ENCODE measurements around the gene CCDC188. TPM values are rescaled to one million over a fixed set of nuclear protein-coding genes. Genes with fewer than 3 reads are reported as not detected.

Gene CCDC188
- polyA plus RNA-seq, 1 donor from 2014 or later, result not detected

GRCh38 chr22:20185750-20186149, 34.9 kb upstream of the CCDC188 start:
- no peak for TF ChIP-seq EP300 (conservative IDR thresholded peaks at IDR 0.05; ENCODE audit: poor library complexity, severe bottlenecking)
- H3K9me3 ChIP-seq (ENCODE audit: low read length), result no peaks in the 10 kb centered on the region

DNA sequence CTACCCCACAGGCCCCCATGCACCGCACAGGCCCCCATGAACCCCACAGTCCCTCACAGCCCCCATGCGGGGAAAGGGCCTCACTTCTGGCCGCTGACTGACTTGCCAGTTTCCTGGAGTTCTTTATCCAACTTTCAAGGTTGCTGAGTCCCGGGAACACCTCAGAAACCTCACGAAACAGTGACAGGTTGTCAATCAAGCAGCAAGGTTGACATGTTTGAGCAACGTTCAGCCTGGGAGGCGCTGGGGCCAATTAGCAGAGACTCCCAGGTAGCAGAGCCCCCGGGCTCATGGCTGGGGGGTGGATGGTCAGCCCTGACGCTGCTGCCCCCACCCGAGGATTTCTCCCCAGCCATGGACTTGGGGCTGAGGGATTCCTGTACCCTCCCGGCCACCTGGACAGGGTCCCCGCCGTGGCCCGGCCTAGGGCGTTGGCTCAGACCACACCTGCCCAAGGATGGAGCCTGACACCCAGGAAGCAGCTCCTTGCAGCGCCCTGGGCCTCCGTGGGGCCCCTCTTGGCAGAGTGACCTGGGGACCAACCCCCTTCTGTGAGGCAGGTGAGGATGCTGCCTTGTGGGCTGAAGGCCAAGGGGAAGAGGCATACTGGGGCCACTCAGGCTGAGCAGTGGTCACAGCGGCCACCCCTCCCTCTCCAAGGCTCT, 33.8 kb upstream of the CCDC188 start:
- Histone ChIP-seq H3K79me2 (replicated peaks; ENCODE audit: insufficient read depth, low read length) (no peaks in the 10 kb centered on the region), H3F3A (ENCODE audit: insufficient read depth, low read length, poor library complexity, severe bottlenecking) (no peaks in the 10 kb centered on the region)

More at GRCh38 chr22:20185750-20186149, 34.9 kb upstream of the CCDC188 start:
- Histone ChIP-seq H3K4me2 (ENCODE audit: low read length) (no peak overlapping the region), H3K27me3 (ENCODE audit: insufficient read depth, low read depth, low read length) (no peaks in the 10 kb centered on the region), H3F3A (ENCODE audit: insufficient read depth, low read length, poor library complexity, severe bottlenecking) (no peaks in the 10 kb centered on the region), H2AFZ (ENCODE audit: low read depth, low read length) (no peak overlapping the region), H4K20me1 (ENCODE audit: insufficient read depth) (no peaks in the 10 kb centered on the region), H3K79me2 (replicated peaks; ENCODE audit: insufficient read depth, low read length) (no peaks in the 10 kb centered on the region), H3K9me2 (ENCODE audit: insufficient read depth, low read length) (no peaks in the 10 kb centered on the region), H3K9ac (ENCODE audit: low read length) (no peak overlapping the region), H3K27ac (ENCODE audit: low read length) (no peak overlapping the region), H3K4me3 (ENCODE audit: low read length) (no peak overlapping the region), H3K36me3 (ENCODE audit: insufficient read depth, low read length) (no peaks in the 10 kb centered on the region)

GRCh38 chr22:20183823-20184222, 33.0 kb upstream of the CCDC188 start:
- Histone ChIP-seq H3F3A (ENCODE audit: insufficient read depth, low read length, poor library complexity, severe bottlenecking) (no peaks in the 10 kb centered on the region), H3K27me3 (ENCODE audit: insufficient read depth, low read depth, low read length) (no peaks in the 10 kb centered on the region), H3K9me3 (ENCODE audit: low read length) (no peaks in the 10 kb centered on the region), H3K9me2 (ENCODE audit: insufficient read depth, low read length) (no peaks in the 10 kb centered on the region), H3K4me2 (ENCODE audit: low read length) (no peak overlapping the region), H2AFZ (ENCODE audit: low read depth, low read length) (no peak overlapping the region), H3K27ac (ENCODE audit: low read length) (no peak overlapping the region), H3K4me3 (ENCODE audit: low read length) (no peak overlapping the region), H3K9ac (ENCODE audit: low read length) (no peak overlapping the region), H3K79me2 (replicated peaks; ENCODE audit: insufficient read depth, low read length) (no peaks in the 10 kb centered on the region), H3K36me3 (ENCODE audit: insufficient read depth, low read length) (no peaks in the 10 kb centered on the region), H4K20me1 (ENCODE audit: insufficient read depth) (no peaks in the 10 kb centered on the region)
- TF ChIP-seq RAD21 (conservative IDR thresholded peaks at IDR 0.05) (no peak), TAF1 (IDR thresholded peaks at IDR 0.05; ENCODE audit: low read depth) (no peak), EP300 (conservative IDR thresholded peaks at IDR 0.05; ENCODE audit: poor library complexity, severe bottlenecking) (no peak), POLR2AphosphoS5 (IDR thresholded peaks at IDR 0.05) (no peak), MXI1 (conservative IDR thresholded peaks at IDR 0.05; ENCODE audit: poor library complexity, severe bottlenecking) (no peak), EZH2 (IDR thresholded peaks at IDR 0.05; ENCODE audit: borderline replicate concordance, insufficient read depth, low read length, poor library complexity, severe bottlenecking) (no peak), SMC3 (conservative IDR thresholded peaks at IDR 0.05; ENCODE audit: poor library complexity) (no peak)
- TF ChIP-seq, protein P1, sequence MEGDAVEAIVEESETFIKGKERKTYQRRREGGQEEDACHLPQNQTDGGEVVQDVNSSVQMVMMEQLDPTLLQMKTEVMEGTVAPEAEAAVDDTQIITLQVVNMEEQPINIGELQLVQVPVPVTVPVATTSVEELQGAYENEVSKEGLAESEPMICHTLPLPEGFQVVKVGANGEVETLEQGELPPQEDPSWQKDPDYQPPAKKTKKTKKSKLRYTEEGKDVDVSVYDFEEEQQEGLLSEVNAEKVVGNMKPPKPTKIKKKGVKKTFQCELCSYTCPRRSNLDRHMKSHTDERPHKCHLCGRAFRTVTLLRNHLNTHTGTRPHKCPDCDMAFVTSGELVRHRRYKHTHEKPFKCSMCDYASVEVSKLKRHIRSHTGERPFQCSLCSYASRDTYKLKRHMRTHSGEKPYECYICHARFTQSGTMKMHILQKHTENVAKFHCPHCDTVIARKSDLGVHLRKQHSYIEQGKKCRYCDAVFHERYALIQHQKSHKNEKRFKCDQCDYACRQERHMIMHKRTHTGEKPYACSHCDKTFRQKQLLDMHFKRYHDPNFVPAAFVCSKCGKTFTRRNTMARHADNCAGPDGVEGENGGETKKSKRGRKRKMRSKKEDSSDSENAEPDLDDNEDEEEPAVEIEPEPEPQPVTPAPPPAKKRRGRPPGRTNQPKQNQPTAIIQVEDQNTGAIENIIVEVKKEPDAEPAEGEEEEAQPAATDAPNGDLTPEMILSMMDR (IDR thresholded peaks at IDR 0.05; ENCODE audit: poor library complexity, severe bottlenecking), result no peak
- TF ChIP-seq, protein P2, sequence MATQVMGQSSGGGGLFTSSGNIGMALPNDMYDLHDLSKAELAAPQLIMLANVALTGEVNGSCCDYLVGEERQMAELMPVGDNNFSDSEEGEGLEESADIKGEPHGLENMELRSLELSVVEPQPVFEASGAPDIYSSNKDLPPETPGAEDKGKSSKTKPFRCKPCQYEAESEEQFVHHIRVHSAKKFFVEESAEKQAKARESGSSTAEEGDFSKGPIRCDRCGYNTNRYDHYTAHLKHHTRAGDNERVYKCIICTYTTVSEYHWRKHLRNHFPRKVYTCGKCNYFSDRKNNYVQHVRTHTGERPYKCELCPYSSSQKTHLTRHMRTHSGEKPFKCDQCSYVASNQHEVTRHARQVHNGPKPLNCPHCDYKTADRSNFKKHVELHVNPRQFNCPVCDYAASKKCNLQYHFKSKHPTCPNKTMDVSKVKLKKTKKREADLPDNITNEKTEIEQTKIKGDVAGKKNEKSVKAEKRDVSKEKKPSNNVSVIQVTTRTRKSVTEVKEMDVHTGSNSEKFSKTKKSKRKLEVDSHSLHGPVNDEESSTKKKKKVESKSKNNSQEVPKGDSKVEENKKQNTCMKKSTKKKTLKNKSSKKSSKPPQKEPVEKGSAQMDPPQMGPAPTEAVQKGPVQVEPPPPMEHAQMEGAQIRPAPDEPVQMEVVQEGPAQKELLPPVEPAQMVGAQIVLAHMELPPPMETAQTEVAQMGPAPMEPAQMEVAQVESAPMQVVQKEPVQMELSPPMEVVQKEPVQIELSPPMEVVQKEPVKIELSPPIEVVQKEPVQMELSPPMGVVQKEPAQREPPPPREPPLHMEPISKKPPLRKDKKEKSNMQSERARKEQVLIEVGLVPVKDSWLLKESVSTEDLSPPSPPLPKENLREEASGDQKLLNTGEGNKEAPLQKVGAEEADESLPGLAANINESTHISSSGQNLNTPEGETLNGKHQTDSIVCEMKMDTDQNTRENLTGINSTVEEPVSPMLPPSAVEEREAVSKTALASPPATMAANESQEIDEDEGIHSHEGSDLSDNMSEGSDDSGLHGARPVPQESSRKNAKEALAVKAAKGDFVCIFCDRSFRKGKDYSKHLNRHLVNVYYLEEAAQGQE (IDR thresholded peaks at IDR 0.05; ENCODE audit: borderline replicate concordance), result no peak

More for the DNA sequence above, 33.8 kb upstream of the CCDC188 start:
- no peak overlapping the region for H2AFZ ChIP-seq (ENCODE audit: low read depth, low read length)
- H3K9me2 ChIP-seq (ENCODE audit: insufficient read depth, low read length), result no peaks in the 10 kb centered on the region
- H3K9ac ChIP-seq (ENCODE audit: low read length), result no peak overlapping the region
- H4K20me1 ChIP-seq (ENCODE audit: insufficient read depth), result no peaks in the 10 kb centered on the region
- TF ChIP-seq EP300 (conservative IDR thresholded peaks at IDR 0.05; ENCODE audit: poor library complexity, severe bottlenecking) (peak; percentile 53), POLR2AphosphoS5 (IDR thresholded peaks at IDR 0.05) (peak; percentile 46), RAD21 (conservative IDR thresholded peaks at IDR 0.05) (no peak)
- H3K36me3 ChIP-seq (ENCODE audit: insufficient read depth, low read length), result no peaks in the 10 kb centered on the region
- H3K27ac ChIP-seq (ENCODE audit: low read length), result no peak overlapping the region
- no peak overlapping the region for H3K4me3 ChIP-seq (ENCODE audit: low read length)
- no peak overlapping the region for H3K4me2 ChIP-seq (ENCODE audit: low read length)
- H3K9me3 ChIP-seq (ENCODE audit: low read length), result no peaks in the 10 kb centered on the region
- no peaks in the 10 kb centered on the region for H3K27me3 ChIP-seq (ENCODE audit: insufficient read depth, low read depth, low read length)

Data from neural cell (in vitro differentiated cells).